HG03460 (cell line): Measurements from ENCODE around the gene NR0B1.

Source experiments
- ATAC-seq: cut with Tn5 transposase; IDR thresholded peaks from one replicate; pipeline ENCODE4 v1.9.1; 2021; ENCODE audit not compliant: unreplicated experiment

NR0B1 gene

GRCh38 chrX:30270639-30271038, 38.6 kb downstream of the NR0B1 start:
- ATAC-seq, result no peak

GRCh38 chrX:30262763-30263162, 46.4 kb downstream of the NR0B1 start:
- ATAC-seq, result no peak

- ATAC-seq, result no peak
Measured at GRCh38 chrX:30261012-30261411, 48.2 kb downstream of the NR0B1 start.

- ATAC-seq, result no peak
Measured at GRCh38 chrX:30259927-30260326, 49.3 kb downstream of the NR0B1 start.
